Right ventricle myocardium inferior (tissue), 1 donor: ENCODE data around the gene HRNR. TPM values are rescaled to one million over a fixed set of nuclear protein-coding genes. Genes with fewer than 3 reads are reported as not detected.

Experiments used
- ATAC-seq: fragments of 200-7000 bp; cut with Tn5 transposase; one replicate; pipeline ENCODE4 v1.9.1; 2020; ENCODE audit warnings: mild to moderate bottlenecking, moderate library complexity
- DNase-seq: peaks from one replicate; pipeline ENCODE4 v3.0.0; 2021; ENCODE audit errors: missing footprints
- intact Hi-C: fragments of 100-400 bp; cut with DNase I; formaldehyde crosslinking; loops from one replicate; pipeline ENCODE4 v1.11.0; 2022
- total RNA-seq: library from RNA; stranded (reverse); fragmentation: NEBNext Ultra II Directional; extraction: Animal tissue kit (Norgen Biotek cat#: 25700); gene quantifications from one replicate; pipeline ENCODE4 v1.2.1, GENCODE V29; 2021
- donor health status: DM: no; HTN: yes; CAD: no; lungs with severe emphysema.

HRNR gene
- total RNA-seq, 1 donor from 2014 or later: not detected

DNA sequence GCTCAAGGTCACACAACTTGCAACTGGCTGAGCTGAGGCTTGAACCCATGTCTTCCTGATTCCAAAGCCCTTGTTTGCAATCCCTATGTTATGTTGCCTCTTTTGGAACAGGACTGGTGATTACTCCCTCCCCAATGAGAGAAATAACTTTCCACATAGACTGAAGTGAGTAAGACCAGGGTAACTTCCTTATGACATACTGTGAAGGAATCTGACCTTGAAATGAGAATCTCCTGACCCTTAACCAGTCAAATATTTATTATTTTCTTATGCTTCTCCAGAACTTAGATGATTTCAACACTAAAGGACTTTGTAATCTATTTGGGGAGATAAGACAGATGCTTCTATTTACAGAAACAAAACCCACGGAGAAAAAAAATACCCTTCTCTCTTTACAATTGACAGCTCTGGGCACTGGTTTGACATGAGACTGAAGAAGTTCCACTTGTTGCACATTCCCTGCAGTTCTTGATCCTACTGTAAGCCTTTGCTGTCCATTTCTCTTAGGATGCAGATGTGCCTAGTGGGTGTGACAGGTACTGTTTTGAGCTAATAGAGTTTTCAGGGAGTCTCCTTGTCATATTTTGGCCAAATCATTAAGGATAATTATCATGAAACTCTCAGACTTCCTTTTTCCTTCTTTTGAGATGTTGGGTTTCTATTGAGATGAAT is 61.1 kb downstream of the HRNR start:
- intact Hi-C loops: no loop called here
- ATAC-seq: no peak

More for the DNA sequence above, 61.1 kb downstream of the HRNR start:
- no peak for DNase-seq

Other genes with a start within 250 kb of the HRNR start
- 290 TPM for gene S100A10, start 230.3 kb downstream of the HRNR start, total RNA-seq
- gene S100A11, start 187.2 kb downstream of the HRNR start, total RNA-seq: 92.0 TPM
- not detected for gene TCHHL1, start 135.1 kb downstream of the HRNR start, total RNA-seq
- gene TCHH, start 108.7 kb downstream of the HRNR start, total RNA-seq: not detected
- not detected for gene RPTN, start 65.0 kb downstream of the HRNR start, total RNA-seq
- not detected for gene FLG, start 101.0 kb upstream of the HRNR start, total RNA-seq
- gene FLG2, start 135.8 kb upstream of the HRNR start, total RNA-seq: not detected
- gene CRNN, start 190.1 kb upstream of the HRNR start, total RNA-seq: not detected